GM10248 (cell line): ENCODE results near the gene MAN1C1.

Experiments
- CTCF ChIA-PET: fragments of 300-600 bp; sonication (Branson Sonifier 250); formaldehyde crosslinking; extraction: SDS; loops from one replicate; lab custom pipeline; 2021; ENCODE audit warnings: antibody characterized with exemption; lab: Yijun Ruan, JAX
- POLR2A ChIA-PET: fragments of 350-650 bp; sonication (Branson Sonifier 250); formaldehyde crosslinking; extraction: SDS; loops from one replicate; lab custom pipeline; 2020; ENCODE audit warnings: antibody characterized with exemption; lab: Yijun Ruan, JAX
- DNase-seq: peaks from one replicate; pipeline ENCODE4 v3.0.0; 2012; ENCODE audit errors: extremely low spot score
- TF ChIP-seq, protein P1 (sequence below): IDR thresholded peaks from 2 replicates; pipeline ENCODE4 v1.5.1; 2012; ENCODE audit warnings: mild to moderate bottlenecking, low read depth; ENCODE audit errors: extremely low read depth, missing control alignments, control extremely low read depth

MAN1C1 gene

GRCh38 chr1:25790472-25790871, 173.9 kb downstream of the MAN1C1 start:
- CTCF ChIA-PET = interaction anchor here (1.3 to 1.8 kb wide), 2 partner anchors 13 to 41 kb away, joined by 3 to 4 read pairs; no protein-coding TSS in a partner anchor
- POLR2A ChIA-PET = no interaction called here
- TF ChIP-seq, protein P1, sequence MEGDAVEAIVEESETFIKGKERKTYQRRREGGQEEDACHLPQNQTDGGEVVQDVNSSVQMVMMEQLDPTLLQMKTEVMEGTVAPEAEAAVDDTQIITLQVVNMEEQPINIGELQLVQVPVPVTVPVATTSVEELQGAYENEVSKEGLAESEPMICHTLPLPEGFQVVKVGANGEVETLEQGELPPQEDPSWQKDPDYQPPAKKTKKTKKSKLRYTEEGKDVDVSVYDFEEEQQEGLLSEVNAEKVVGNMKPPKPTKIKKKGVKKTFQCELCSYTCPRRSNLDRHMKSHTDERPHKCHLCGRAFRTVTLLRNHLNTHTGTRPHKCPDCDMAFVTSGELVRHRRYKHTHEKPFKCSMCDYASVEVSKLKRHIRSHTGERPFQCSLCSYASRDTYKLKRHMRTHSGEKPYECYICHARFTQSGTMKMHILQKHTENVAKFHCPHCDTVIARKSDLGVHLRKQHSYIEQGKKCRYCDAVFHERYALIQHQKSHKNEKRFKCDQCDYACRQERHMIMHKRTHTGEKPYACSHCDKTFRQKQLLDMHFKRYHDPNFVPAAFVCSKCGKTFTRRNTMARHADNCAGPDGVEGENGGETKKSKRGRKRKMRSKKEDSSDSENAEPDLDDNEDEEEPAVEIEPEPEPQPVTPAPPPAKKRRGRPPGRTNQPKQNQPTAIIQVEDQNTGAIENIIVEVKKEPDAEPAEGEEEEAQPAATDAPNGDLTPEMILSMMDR = no peak
- DNase-seq = no peak

DNA sequence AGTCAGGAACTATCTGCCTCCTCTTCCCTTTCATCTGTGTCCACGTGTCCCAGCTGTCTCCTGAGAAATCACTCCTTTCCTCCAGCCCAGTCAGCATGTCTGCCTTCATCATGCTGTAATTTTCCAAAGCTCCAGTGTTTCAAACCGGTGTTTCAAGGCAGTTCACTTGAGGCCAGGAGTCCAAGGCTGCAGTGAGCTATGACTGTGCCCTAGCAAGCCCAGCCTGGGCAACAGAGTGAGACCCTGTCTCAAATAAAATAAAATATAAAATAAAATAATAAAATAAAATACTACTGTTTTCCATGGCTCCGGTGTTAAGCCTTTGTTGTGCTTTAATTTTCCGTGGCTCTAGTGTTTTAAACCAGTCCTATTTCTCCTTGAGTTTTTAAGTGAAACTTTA, 175.5 kb downstream of the MAN1C1 start:
- CTCF ChIA-PET = interaction anchor here (1.8 kb wide), 1 partner anchor 39 kb away, joined by 4 read pairs; no protein-coding TSS in a partner anchor
- DNase-seq = no peak
- POLR2A ChIA-PET = interaction anchor here (0.6 to 0.7 kb wide), 2 partner anchors 15 to 129 kb away, joined by 5 to 6 read pairs; no protein-coding TSS in a partner anchor
- TF ChIP-seq, protein P1 = no peak

DNA sequence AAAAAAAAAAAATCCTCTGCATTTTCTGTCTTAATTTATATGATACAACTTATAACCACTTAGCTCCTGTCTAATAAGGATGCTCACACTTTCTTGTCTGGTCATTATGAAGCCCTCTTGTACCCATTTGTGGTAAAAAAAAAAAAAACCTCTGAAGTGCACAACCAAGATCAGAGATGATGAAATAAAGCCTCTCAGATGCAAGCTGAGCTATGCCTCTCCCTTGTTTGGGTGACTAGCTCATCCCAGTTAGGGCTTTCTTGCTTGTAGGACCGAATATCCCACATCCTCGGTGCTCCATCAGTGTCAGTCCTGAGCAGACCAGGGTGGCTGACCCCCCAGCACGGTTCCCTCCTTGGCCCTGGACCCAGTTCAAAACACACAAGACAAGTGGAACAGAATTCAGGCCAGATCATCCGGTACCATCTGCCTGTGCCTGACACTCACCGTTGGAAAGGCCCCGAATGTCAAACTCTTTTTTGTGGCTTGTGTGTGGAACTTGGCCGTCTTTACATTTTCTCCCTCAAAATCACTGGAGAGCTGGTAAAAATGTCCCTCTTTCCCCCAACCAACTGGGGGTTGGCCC, 177.1 kb downstream of the MAN1C1 start:
- CTCF ChIA-PET = interaction anchor here (0.9 to 1.2 kb wide), 2 partner anchors 13 to 17 kb away, joined by 3 read pairs; no protein-coding TSS in a partner anchor
- POLR2A ChIA-PET = no interaction called here
- TF ChIP-seq, protein P1 = no peak
- DNase-seq = no peak

GRCh38 chr1:25794325-25794724, 177.7 kb downstream of the MAN1C1 start:
- DNase-seq = no peak
- TF ChIP-seq, protein P1 = no peak
- CTCF ChIA-PET = interaction anchor here (1.2 kb wide), 2 partner anchors 16 to 17 kb away, joined by 3 read pairs; no protein-coding TSS in a partner anchor
- POLR2A ChIA-PET = no interaction called here

GRCh38 chr1:25795211-25795610, 178.6 kb downstream of the MAN1C1 start:
- POLR2A ChIA-PET = no interaction called here
- TF ChIP-seq, protein P1 = no peak
- CTCF ChIA-PET = interaction anchor here (1.2 to 2.7 kb wide), 6 partner anchors 9 to 186 kb away, joined by 3 to 13 read pairs (median 4); no protein-coding TSS in a partner anchor
- DNase-seq = no peak

GRCh38 chr1:25795946-25796810, 179.6 kb downstream of the MAN1C1 start:
- ChIA-PET CTCF (interaction anchor here (0.9 to 2.7 kb wide), 9 partner anchors 9 to 187 kb away, joined by 3 to 13 read pairs (median 3); no protein-coding TSS in a partner anchor), POLR2A (no interaction called here)
- TF ChIP-seq, protein P1 = no peak
- no peak for DNase-seq
